ENCODE results near the gene SLC9A1.

DNA sequence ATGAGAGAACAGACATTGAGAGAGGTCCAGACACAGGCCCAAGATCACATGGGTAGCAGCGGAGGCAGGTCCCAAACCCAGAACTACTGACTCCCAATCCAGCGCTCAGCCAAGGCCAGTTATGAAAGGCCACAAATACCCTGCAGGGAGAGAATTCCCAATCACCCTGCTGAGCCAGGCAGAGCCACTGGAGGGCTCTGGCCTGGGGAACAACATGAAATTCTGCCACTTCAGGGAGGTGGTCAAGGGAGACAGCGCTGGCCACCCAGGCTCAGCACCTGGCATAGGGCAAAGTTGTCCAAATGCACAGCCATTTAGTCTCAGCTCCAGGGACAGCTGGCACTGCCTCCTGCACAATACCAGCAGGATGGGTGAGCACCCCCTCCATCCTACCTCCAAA, 27.5 kb downstream of the SLC9A1 start:
- TF ChIP-seq, protein P1, sequence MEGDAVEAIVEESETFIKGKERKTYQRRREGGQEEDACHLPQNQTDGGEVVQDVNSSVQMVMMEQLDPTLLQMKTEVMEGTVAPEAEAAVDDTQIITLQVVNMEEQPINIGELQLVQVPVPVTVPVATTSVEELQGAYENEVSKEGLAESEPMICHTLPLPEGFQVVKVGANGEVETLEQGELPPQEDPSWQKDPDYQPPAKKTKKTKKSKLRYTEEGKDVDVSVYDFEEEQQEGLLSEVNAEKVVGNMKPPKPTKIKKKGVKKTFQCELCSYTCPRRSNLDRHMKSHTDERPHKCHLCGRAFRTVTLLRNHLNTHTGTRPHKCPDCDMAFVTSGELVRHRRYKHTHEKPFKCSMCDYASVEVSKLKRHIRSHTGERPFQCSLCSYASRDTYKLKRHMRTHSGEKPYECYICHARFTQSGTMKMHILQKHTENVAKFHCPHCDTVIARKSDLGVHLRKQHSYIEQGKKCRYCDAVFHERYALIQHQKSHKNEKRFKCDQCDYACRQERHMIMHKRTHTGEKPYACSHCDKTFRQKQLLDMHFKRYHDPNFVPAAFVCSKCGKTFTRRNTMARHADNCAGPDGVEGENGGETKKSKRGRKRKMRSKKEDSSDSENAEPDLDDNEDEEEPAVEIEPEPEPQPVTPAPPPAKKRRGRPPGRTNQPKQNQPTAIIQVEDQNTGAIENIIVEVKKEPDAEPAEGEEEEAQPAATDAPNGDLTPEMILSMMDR (IDR thresholded peaks at IDR 0.05) = no peak
- no peak for TF ChIP-seq EP300 (IDR thresholded peaks at IDR 0.05)
- no peak for TF ChIP-seq POLR2A (IDR thresholded peaks at IDR 0.05)

Measured in upper lobe of left lung (tissue), 4 donors.